HEK293 (cell line): ENCODE data around the gene MEGF8.
"Not testable (repeated sequence)": the region's sequence is repeated elsewhere in the genome, so short reads cannot be mapped to it uniquely, and the experiment has no call there.

Source experiments
- CTCF ChIA-PET: fragments of 350-600 bp; formaldehyde crosslinking; extraction: SDS; loops from one replicate; lab custom pipeline; 2021; ENCODE audit warnings: antibody characterized with exemption; lab: Yijun Ruan, JAX
- POLR2A ChIA-PET: fragments of 300-600 bp; formaldehyde crosslinking; extraction: SDS; loops from one replicate; lab custom pipeline; 2020; ENCODE audit warnings: antibody characterized with exemption, inconsistent platforms; lab: Yijun Ruan, JAX
- H3K27ac ChIP-seq: fragments of 200-500 bp; sonication (Bioruptor generic); 2 replicates; pipeline ENCODE4 v1.5.1; 2014; ENCODE audit warnings: low read depth, low read length, control low read depth, inconsistent platforms; ENCODE audit errors: extremely low read depth
- H3K36me3 ChIP-seq, 2 experiments: fragments of 200-500 bp in 1 of 2; sonication (Bioruptor generic) in 1 of 2; 1 replicate in 1 of 2; 2 replicates in 1 of 2; pipeline ENCODE4 v1.5.1; 2014 to 2017; ENCODE audit warnings: inconsistent platforms in 2 of 2, low read length in 2 of 2; ENCODE audit not compliant: control insufficient read depth in 2 of 2, insufficient read depth in 1 of 2
- H3K4me1 ChIP-seq: fragments of 200-500 bp; sonication (Bioruptor generic); 2 replicates; pipeline ENCODE4 v1.5.1; 2014; ENCODE audit warnings: mild to moderate bottlenecking, low read length, inconsistent platforms; ENCODE audit not compliant: control insufficient read depth, insufficient read depth
- H3K4me3 ChIP-seq: 2 replicates; pipeline ENCODE4 v1.5.1; 2011; ENCODE audit warnings: low read depth, mild to moderate bottlenecking, control low read depth, low read length, moderate library complexity
- H3K9me3 ChIP-seq: fragments of 200-500 bp; sonication (Bioruptor generic); 2 replicates; pipeline ENCODE4 v1.5.1; 2014; ENCODE audit warnings: low read depth, low read length, inconsistent platforms; ENCODE audit not compliant: control insufficient read depth, insufficient read depth
- GLI4 ChIP-seq: fragments of 450-650 bp; formaldehyde crosslinking; IDR thresholded peaks from 2 replicates; pipeline ENCODE4 v1.5.1; 2016; ENCODE audit warnings: missing biosample characterization, missing genetic modification characterization
- HOXA7 ChIP-seq: sonication (generic); formaldehyde crosslinking; IDR thresholded peaks from 2 replicates; pipeline ENCODE4 v1.8.1; 2022; ENCODE audit warnings: missing genetic modification reagents, borderline replicate concordance
- PATZ1 ChIP-seq: fragments of 450-650 bp; formaldehyde crosslinking; IDR thresholded peaks from 2 replicates; pipeline ENCODE4 v1.5.1; 2016; ENCODE audit warnings: missing biosample characterization, missing genetic modification characterization
- PRDM10 ChIP-seq: fragments of 450-650 bp; formaldehyde crosslinking; IDR thresholded peaks from 2 replicates; pipeline ENCODE4 v1.5.1; 2016; ENCODE audit warnings: missing biosample characterization, missing genetic modification characterization
- SALL2 ChIP-seq: fragments of 450-650 bp; formaldehyde crosslinking; IDR thresholded peaks from 2 replicates; pipeline ENCODE4 v1.5.0; 2017; ENCODE audit warnings: missing biosample characterization, mild to moderate bottlenecking, missing genetic modification characterization, borderline replicate concordance
- WT1 ChIP-seq: fragments of 450-650 bp; formaldehyde crosslinking; IDR thresholded peaks from 2 replicates; pipeline ENCODE4 v1.5.1; 2016; ENCODE audit warnings: missing biosample characterization, missing genetic modification characterization
- ZBTB48 ChIP-seq: fragments of 450-650 bp; formaldehyde crosslinking; IDR thresholded peaks from 2 replicates; pipeline ENCODE4 v1.5.1; 2016; ENCODE audit warnings: missing biosample characterization, missing genetic modification characterization
- ZNF121 ChIP-seq: fragments of 450-650 bp; formaldehyde crosslinking; IDR thresholded peaks from 2 replicates; pipeline ENCODE4 v1.5.1; 2016; ENCODE audit warnings: missing biosample characterization, missing genetic modification characterization
- ZNF138 ChIP-seq: fragments of 450-650 bp; formaldehyde crosslinking; IDR thresholded peaks from 2 replicates; pipeline ENCODE4 v1.5.1; 2016; ENCODE audit warnings: missing biosample characterization, missing genetic modification characterization, borderline replicate concordance
- ZNF140 ChIP-seq: fragments of 450-650 bp; formaldehyde crosslinking; IDR thresholded peaks from 2 replicates; pipeline ENCODE4 v1.5.1; 2016; ENCODE audit warnings: missing biosample characterization, missing genetic modification characterization
- ZNF248 ChIP-seq: fragments of 450-650 bp; formaldehyde crosslinking; IDR thresholded peaks from 2 replicates; pipeline ENCODE4 v1.5.1; 2017; ENCODE audit warnings: missing biosample characterization, missing genetic modification characterization
- ZNF473 ChIP-seq: fragments of 450-650 bp; formaldehyde crosslinking; IDR thresholded peaks from 2 replicates; pipeline ENCODE4 v1.5.1; 2017; ENCODE audit warnings: missing biosample characterization, missing genetic modification characterization
- ZNF571 ChIP-seq: fragments of 450-650 bp; formaldehyde crosslinking; IDR thresholded peaks from 2 replicates; pipeline ENCODE4 v1.5.0; 2017; ENCODE audit warnings: missing biosample characterization, missing genetic modification characterization
- TF ChIP-seq, protein P1 (sequence below): fragments of 450-650 bp; formaldehyde crosslinking; IDR thresholded peaks from 2 replicates; pipeline ENCODE4 v1.5.1; 2016; ENCODE audit warnings: missing biosample characterization, missing genetic modification characterization
- TF ChIP-seq, protein P2 (sequence below): fragments of 450-650 bp; formaldehyde crosslinking; IDR thresholded peaks from 2 replicates; pipeline ENCODE4 v1.5.1; 2016; ENCODE audit warnings: missing biosample characterization, missing genetic modification characterization

Gene MEGF8

GRCh38 chr19:42335971-42336370 lies 10.5 kb downstream of the MEGF8 start:
- ChIA-PET CTCF (interaction anchor here (0.6 kb wide), 2 partner anchors 220 to 228 kb away, joined by 3 read pairs; no protein-coding TSS in a partner anchor), POLR2A (no interaction called here)
- no peaks in the 10 kb centered on the region for H3K4me1 ChIP-seq
- TF ChIP-seq WT1 (tag by site-specific recombination), result no peak
- no peak for TF ChIP-seq ZNF571 (tag by site-specific recombination)
- no peak for TF ChIP-seq ZNF473 (tag by site-specific recombination)
- no peak for TF ChIP-seq PRDM10 (tag by site-specific recombination)
- TF ChIP-seq ZNF138, result no peak
- TF ChIP-seq ZNF140 (tag by site-specific recombination), result no peak
- TF ChIP-seq SALL2 (tag by site-specific recombination), result no peak
- no peak for TF ChIP-seq ZNF248 (tag by site-specific recombination)
- no peak overlapping the region for H3K27ac ChIP-seq
- H3K36me3 ChIP-seq, result peaks cover 50 to 56% of the 10 kb centered on the region in 2 experiments
- H3K4me3 ChIP-seq, result no peak overlapping the region
- H3K9me3 ChIP-seq, result no peaks in the 10 kb centered on the region

DNA sequence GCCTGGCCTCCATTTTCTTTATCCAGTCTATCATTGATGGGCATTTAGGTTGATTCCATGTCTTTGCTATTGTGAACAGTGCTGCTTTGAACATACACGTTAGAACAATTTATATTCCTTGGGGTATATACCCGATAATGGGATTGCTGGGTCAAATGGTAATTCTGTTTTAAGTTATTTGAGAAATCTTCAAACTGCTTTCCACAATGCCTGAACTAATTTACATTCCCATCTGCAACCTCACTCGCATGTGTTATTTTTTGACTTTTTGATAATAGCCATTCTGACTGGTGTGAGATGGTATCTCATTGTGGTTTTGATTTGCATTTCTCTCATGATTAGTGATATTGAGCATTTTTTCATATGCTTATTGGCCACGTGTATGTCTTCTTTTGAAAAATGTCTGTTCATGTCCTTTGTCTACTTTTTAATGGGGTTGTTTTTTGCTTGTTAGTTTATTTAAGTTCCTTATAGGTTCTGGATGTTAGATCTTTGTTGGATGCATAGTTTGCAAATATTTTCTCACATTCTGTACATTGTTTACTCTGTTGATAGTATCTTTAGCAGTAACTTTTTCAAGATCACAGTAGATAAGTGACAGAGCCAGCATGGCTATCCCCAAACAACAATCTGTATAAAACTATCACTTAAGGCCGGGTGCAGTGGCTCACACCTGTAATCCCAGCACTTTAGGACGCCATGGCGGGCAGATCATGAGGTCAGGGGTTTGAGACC lies 13.9 kb downstream of the MEGF8 start:
- H3K4me1 ChIP-seq, H3K27ac ChIP-seq, H3K4me3 ChIP-seq, H3K9me3 ChIP-seq, POLR2A ChIA-PET: not testable (repeated sequence)
- H3K36me3 ChIP-seq, result peaks cover 63 to 72% of the 10 kb centered on the region in 2 experiments
- CTCF ChIA-PET, result interaction anchor here (0.8 kb wide), 1 partner anchor 93 kb away, joined by 4 read pairs; no protein-coding TSS in a partner anchor

DNA sequence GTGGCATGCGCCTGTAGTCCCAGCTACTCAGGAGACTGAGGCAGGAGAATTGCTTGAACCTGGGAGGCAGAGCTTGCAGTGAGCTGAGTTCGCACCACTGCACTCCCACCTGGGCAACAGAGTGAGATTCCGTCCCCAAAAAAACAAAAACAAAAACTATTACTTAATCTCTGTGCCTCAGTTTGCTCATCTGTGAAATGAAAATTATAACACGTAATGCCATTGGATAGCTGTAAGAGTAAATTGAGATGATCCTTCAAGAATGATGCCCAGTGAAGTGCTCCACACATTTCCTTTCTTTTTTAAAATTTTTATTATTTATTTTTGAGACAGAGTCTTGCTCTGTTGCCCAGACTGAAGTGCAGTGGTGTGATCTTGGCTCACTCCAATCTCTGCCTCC lies 14.5 kb downstream of the MEGF8 start:
- POLR2A ChIA-PET, H3K9me3 ChIP-seq, H3K4me3 ChIP-seq, H3K27ac ChIP-seq, H3K4me1 ChIP-seq: not testable (repeated sequence)
- TF ChIP-seq ZNF121 (tag by site-specific recombination), result peak; percentile 37; the same call in 1 of the 2 replicates
- H3K36me3 ChIP-seq, result peaks cover 64 to 68% of the 10 kb centered on the region in 2 experiments
- CTCF ChIA-PET, result interaction anchor here (0.8 to 1.3 kb wide), 3 partner anchors 9 to 93 kb away, joined by 4 read pairs; no protein-coding TSS in a partner anchor

DNA sequence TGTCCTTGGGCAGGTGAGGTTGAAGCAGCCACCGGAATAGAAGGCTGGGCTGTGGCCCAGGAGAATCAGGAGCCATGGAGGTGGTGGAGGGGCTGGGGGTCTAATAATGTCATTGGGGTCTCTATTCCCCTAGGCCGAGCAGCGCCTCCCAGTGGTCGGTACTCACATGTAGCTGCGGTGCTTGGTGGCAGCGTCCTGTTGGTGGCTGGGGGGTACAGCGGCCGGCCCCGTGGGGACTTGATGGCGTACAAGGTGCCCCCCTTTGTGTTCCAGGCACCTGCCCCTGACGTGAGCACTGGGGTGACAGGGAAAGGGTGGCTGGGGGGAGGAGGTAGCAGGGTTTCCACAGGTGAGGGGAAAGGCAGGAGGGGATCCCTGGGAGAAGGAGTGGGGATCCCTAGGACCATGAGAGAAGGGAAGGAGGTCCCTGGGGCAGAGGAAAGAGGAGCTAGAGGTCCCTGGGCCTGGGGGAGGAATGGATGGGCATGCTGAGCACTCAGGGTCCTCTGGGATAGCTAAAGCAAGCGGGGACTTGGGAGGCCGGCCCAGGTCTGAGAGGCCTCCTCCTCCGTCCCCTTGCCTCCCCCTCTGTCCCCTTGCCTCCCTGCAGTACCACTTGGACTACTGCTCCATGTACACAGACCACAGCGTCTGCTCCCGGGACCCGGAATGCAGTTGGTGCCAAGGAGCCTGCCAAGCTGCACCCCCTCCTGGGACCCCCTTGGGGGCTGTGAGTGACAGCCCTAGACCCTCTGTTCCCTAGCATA lies 18.1 kb downstream of the MEGF8 start:
- no peaks in the 10 kb centered on the region for H3K4me1 ChIP-seq
- CTCF ChIA-PET, result interaction anchor here (0.5 to 2.9 kb wide), 12 partner anchors 10 to 479 kb away, joined by 3 to 12 read pairs (median 4); partner anchors contain the start of gene GSK3A
- TF ChIP-seq, protein P1, sequence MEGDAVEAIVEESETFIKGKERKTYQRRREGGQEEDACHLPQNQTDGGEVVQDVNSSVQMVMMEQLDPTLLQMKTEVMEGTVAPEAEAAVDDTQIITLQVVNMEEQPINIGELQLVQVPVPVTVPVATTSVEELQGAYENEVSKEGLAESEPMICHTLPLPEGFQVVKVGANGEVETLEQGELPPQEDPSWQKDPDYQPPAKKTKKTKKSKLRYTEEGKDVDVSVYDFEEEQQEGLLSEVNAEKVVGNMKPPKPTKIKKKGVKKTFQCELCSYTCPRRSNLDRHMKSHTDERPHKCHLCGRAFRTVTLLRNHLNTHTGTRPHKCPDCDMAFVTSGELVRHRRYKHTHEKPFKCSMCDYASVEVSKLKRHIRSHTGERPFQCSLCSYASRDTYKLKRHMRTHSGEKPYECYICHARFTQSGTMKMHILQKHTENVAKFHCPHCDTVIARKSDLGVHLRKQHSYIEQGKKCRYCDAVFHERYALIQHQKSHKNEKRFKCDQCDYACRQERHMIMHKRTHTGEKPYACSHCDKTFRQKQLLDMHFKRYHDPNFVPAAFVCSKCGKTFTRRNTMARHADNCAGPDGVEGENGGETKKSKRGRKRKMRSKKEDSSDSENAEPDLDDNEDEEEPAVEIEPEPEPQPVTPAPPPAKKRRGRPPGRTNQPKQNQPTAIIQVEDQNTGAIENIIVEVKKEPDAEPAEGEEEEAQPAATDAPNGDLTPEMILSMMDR, result peak; percentile 80
- TF ChIP-seq, protein P2, sequence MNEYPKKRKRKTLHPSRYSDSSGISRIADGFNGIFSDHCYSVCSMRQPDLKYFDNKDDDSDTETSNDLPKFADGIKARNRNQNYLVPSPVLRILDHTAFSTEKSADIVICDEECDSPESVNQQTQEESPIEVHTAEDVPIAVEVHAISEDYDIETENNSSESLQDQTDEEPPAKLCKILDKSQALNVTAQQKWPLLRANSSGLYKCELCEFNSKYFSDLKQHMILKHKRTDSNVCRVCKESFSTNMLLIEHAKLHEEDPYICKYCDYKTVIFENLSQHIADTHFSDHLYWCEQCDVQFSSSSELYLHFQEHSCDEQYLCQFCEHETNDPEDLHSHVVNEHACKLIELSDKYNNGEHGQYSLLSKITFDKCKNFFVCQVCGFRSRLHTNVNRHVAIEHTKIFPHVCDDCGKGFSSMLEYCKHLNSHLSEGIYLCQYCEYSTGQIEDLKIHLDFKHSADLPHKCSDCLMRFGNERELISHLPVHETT (tag by site-specific recombination), result no peak
- TF ChIP-seq PATZ1 (tag by site-specific recombination), result 0 out of 2 replicates have a peak, but pooled peaks have one; percentile 14
- TF ChIP-seq ZBTB48 (tag by site-specific recombination), result peak; percentile 56; the same call in 1 of the 2 replicates
- no peak for TF ChIP-seq HOXA7
- no peak for TF ChIP-seq GLI4 (tag by site-specific recombination)
- TF ChIP-seq, all 188 proteins: peak for 3
- Histone ChIP-seq H3K36me3 (peaks cover 54 to 81% of the 10 kb centered on the region in 2 experiments), H3K9me3 (no peaks in the 10 kb centered on the region), H3K27ac (no peak overlapping the region), H3K4me3 (no peak overlapping the region)
- POLR2A ChIA-PET, result interaction anchor here (1.3 kb wide), 1 partner anchor 53 kb away, joined by 3 read pairs; no protein-coding TSS in a partner anchor
